ENCODE data around the gene GNB5.
"Not testable (repeated sequence)": the region's sequence is repeated elsewhere in the genome, so short reads cannot be mapped to it uniquely, and the experiment has no call there.

GNB5 gene

GRCh38 chr15:52111517-52112202 lies 79.5 kb downstream of the GNB5 start:
- DNase-seq = no peak

GRCh38 chr15:52109559-52110451 lies 81.4 kb downstream of the GNB5 start:
- no peak for DNase-seq

- DNase-seq = no peak
These were observed 84.0 kb downstream of the GNB5 start for GRCh38 chr15:52107238-52107637.

GRCh38 chr15:52106641-52107040 lies 84.6 kb downstream of the GNB5 start:
- DNase-seq = no peak

- DNase-seq = no peak
These were observed 85.3 kb downstream of the GNB5 start for GRCh38 chr15:52105846-52106245.

- no peak for DNase-seq
These were observed 86.6 kb downstream of the GNB5 start for GRCh38 chr15:52104532-52105004.

GRCh38 chr15:52103217-52104207 lies 87.7 kb downstream of the GNB5 start:
- DNase-seq = no peak

- DNase-seq = no peak
These were observed 88.7 kb downstream of the GNB5 start for GRCh38 chr15:52102463-52102862.

GRCh38 chr15:52101542-52102323 lies 89.5 kb downstream of the GNB5 start:
- DNase-seq = no peak

- DNase-seq = no peak
These were observed 90.3 kb downstream of the GNB5 start for GRCh38 chr15:52100807-52101442.

GRCh38 chr15:52099651-52100272 lies 91.4 kb downstream of the GNB5 start:
- no peak for DNase-seq

GRCh38 chr15:52098323-52098722 lies 92.9 kb downstream of the GNB5 start:
- DNase-seq = no peak

- DNase-seq = no peak
These were observed 94.0 kb downstream of the GNB5 start for GRCh38 chr15:52097180-52097579.

GRCh38 chr15:52096536-52096935 lies 94.7 kb downstream of the GNB5 start:
- not testable (repeated sequence) for DNase-seq

GRCh38 chr15:52095597-52096262 lies 95.5 kb downstream of the GNB5 start:
- no peak for DNase-seq

GRCh38 chr15:52094811-52095584 lies 96.2 kb downstream of the GNB5 start:
- no peak for DNase-seq

- no peak for DNase-seq
These were observed 97.4 kb downstream of the GNB5 start for GRCh38 chr15:52093539-52094510.

GRCh38 chr15:52093167-52093538 lies 98.0 kb downstream of the GNB5 start:
- no peak for DNase-seq

Measured in DMS153 (cell line).